GM10248 (cell line): ENCODE data around the gene ROBO1.

Source experiments
- CTCF ChIA-PET: fragments of 300-600 bp; sonication (Branson Sonifier 250); formaldehyde crosslinking; extraction: SDS; loops from one replicate; lab custom pipeline; 2021; ENCODE audit warnings: antibody characterized with exemption; lab: Yijun Ruan, JAX
- POLR2A ChIA-PET: fragments of 350-650 bp; sonication (Branson Sonifier 250); formaldehyde crosslinking; extraction: SDS; loops from one replicate; lab custom pipeline; 2020; ENCODE audit warnings: antibody characterized with exemption; lab: Yijun Ruan, JAX
- DNase-seq: peaks from one replicate; pipeline ENCODE4 v3.0.0; 2012; ENCODE audit errors: extremely low spot score
- CTCF ChIP-seq: IDR thresholded peaks from 2 replicates; pipeline ENCODE4 v1.5.1; 2012; ENCODE audit warnings: mild to moderate bottlenecking, low read depth; ENCODE audit errors: extremely low read depth, missing control alignments, control extremely low read depth

ROBO1 gene

GRCh38 chr3:78919021-78919755, 848.6 kb downstream of the ROBO1 start:
- CTCF ChIA-PET: no interaction called here
- no peak for TF ChIP-seq CTCF
- DNase-seq: peak; percentile 30
- POLR2A ChIA-PET: no interaction called here

GRCh38 chr3:78918361-78919020, 849.3 kb downstream of the ROBO1 start:
- POLR2A ChIA-PET: no interaction called here
- CTCF ChIA-PET: no interaction called here
- no peak for DNase-seq
- TF ChIP-seq CTCF: no peak

- ChIA-PET POLR2A (no interaction called here), CTCF (no interaction called here)
- no peak for TF ChIP-seq CTCF
- DNase-seq: no peak
These were observed 850.3 kb downstream of the ROBO1 start for GRCh38 chr3:78917536-78917935.

GRCh38 chr3:78913711-78914110, 854.1 kb downstream of the ROBO1 start:
- no peak for TF ChIP-seq CTCF
- no peak for DNase-seq
- CTCF ChIA-PET: no interaction called here
- POLR2A ChIA-PET: no interaction called here

GRCh38 chr3:78912687-78913086, 855.1 kb downstream of the ROBO1 start:
- POLR2A ChIA-PET: no interaction called here
- no peak for DNase-seq
- CTCF ChIA-PET: no interaction called here
- no peak for TF ChIP-seq CTCF

GRCh38 chr3:78912259-78912658, 855.5 kb downstream of the ROBO1 start:
- TF ChIP-seq CTCF: no peak
- CTCF ChIA-PET: no interaction called here
- POLR2A ChIA-PET: no interaction called here
- DNase-seq: no peak
